RKO (cell line): ENCODE measurements around the gene LMO2.
"Not testable (repeated sequence)": the region's sequence is repeated elsewhere in the genome, so short reads cannot be mapped to it uniquely, and the experiment has no call there.

Experiments
- DNase-seq: peaks from one replicate; pipeline ENCODE4 v3.0.0-alpha.2; 2016; ENCODE audit warnings: low spot score

Gene LMO2

GRCh38 chr11:33861386-33861785, 30.5 kb downstream of the LMO2 start:
- DNase-seq: no peak

- DNase-seq: no peak
Observed at GRCh38 chr11:33860926-33861325, 30.9 kb downstream of the LMO2 start.

- no peak for DNase-seq
Observed at GRCh38 chr11:33859306-33859705, 32.6 kb downstream of the LMO2 start.

- DNase-seq: peak; percentile 39
Observed at GRCh38 chr11:33857933-33858371, 33.9 kb downstream of the LMO2 start.

GRCh38 chr11:33855500-33855899, 36.4 kb downstream of the LMO2 start:
- no peak for DNase-seq

GRCh38 chr11:33848717-33849390, 43.0 kb downstream of the LMO2 start:
- DNase-seq: no peak

- no peak for DNase-seq
Observed at GRCh38 chr11:33847251-33847650, 44.6 kb downstream of the LMO2 start.

- no peak for DNase-seq
Observed at GRCh38 chr11:33844236-33844635, 47.6 kb downstream of the LMO2 start.

- DNase-seq: no peak
Observed at GRCh38 chr11:33843018-33843417, 48.9 kb downstream of the LMO2 start.

GRCh38 chr11:33842236-33842915, 49.5 kb downstream of the LMO2 start:
- DNase-seq: no peak

GRCh38 chr11:33838234-33838633, 53.6 kb downstream of the LMO2 start:
- not testable (repeated sequence) for DNase-seq

- DNase-seq: not testable (repeated sequence)
Observed at GRCh38 chr11:33837334-33837733, 54.5 kb downstream of the LMO2 start.

- peak; percentile 72 for DNase-seq
Observed at GRCh38 chr11:33835143-33835878, 56.6 kb downstream of the LMO2 start.

GRCh38 chr11:33832676-33833075, 59.2 kb downstream of the LMO2 start:
- no peak for DNase-seq

- DNase-seq: no peak
Observed at GRCh38 chr11:33830903-33831648, 60.8 kb downstream of the LMO2 start.

- DNase-seq: peak; percentile 62
Observed at GRCh38 chr11:33829430-33830141, 62.3 kb downstream of the LMO2 start.

GRCh38 chr11:33828604-33829429, 63.1 kb downstream of the LMO2 start:
- DNase-seq: no peak

- DNase-seq: no peak
Observed at GRCh38 chr11:33827206-33827605, 64.7 kb downstream of the LMO2 start.

- DNase-seq: no peak
Observed at GRCh38 chr11:33825854-33826560, 65.9 kb downstream of the LMO2 start.

- DNase-seq: not testable (repeated sequence)
Observed at GRCh38 chr11:33822981-33823380, 68.9 kb downstream of the LMO2 start.
